GM12875 (cell line): ENCODE results near the gene CCDC47.

Experiments used
- H3K4me3 ChIP-seq: one replicate; pipeline ENCODE4 v1.5.1; 2011; ENCODE audit warnings: low read depth, low read length, control low read depth
- TF ChIP-seq, protein P1 (sequence below): IDR thresholded peaks from 2 replicates; pipeline ENCODE4 v1.5.1; 2011; ENCODE audit warnings: low read depth, mild to moderate bottlenecking, control low read depth, inconsistent platforms, low read length, moderate library complexity, borderline replicate concordance; ENCODE audit not compliant: insufficient read depth

The CCDC47 gene

DNA sequence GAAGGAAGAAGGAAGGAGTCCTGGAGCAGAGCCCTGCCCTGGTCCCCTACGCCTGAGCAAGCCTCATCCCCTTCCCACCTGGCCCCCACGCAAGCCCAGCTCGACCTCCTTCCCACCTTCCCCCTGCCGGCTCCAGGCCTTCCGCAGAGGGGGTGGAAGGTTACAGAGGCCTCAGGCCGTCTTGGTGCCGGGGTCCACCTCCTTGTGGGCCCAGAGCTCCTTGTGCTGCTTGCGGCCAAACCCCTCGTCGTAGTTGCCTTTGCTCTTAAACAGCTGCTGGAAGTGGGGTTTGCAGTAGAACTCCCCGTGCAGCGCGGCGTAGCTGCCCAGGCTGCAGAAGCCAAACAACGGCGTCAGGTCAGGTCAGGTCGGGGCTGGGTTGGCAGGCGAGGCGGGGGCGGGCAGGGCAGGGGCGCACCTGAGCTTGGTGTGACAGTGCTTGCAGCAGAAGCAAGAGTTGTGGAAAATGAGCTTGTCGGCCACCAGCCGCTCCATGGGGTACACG, 75.0 kb downstream of the CCDC47 start:
- H3K4me3 ChIP-seq: peak overlapping the region; percentile 91

DNA sequence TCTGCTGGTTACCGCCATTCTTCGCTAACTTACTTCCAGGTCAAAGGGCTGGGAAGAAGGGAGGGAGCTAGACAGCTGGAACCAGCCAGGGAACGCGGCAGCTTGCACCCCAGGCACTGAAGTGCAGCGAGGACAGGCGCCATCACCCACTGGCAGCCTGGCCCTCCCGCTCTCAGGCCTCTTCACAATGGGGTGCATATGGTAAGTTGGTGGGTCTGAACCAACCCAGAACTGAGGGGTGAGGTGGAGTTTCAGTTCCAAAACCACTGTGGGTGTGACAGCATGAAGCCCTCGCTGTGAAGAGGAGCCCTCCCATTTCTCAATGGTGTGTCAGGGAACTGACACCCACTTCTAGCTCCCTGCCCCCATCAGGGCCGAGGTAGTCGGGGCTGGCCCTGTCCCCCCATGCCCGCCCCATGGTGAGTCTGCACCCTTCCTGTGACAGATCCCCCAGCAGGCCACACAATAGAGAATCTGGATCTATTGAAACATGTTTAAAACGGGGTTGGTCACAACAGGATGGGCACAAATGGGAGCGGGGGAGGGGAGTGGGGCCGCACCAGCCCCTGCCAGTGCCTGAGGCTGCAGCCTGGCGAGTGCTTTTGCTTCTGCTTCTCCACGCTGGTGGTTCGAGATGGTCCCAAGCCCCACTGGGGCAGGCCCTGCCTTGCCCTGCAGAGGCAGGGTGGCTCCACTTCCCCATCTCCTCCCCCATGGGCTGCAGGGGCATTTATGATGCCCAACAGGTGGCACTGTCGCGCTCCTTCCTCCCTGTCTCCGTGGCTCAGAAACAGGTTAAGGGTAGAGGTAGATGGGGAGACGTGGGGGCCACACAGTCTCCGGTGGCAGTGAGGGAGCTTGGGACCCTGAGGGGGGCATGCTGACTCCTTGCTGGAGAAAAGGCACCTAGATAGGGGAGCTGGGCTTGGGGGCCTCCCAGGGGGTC, 75.8 kb downstream of the CCDC47 start:
- H3K4me3 ChIP-seq: peak overlapping the region; percentile 91
- TF ChIP-seq, protein P1, sequence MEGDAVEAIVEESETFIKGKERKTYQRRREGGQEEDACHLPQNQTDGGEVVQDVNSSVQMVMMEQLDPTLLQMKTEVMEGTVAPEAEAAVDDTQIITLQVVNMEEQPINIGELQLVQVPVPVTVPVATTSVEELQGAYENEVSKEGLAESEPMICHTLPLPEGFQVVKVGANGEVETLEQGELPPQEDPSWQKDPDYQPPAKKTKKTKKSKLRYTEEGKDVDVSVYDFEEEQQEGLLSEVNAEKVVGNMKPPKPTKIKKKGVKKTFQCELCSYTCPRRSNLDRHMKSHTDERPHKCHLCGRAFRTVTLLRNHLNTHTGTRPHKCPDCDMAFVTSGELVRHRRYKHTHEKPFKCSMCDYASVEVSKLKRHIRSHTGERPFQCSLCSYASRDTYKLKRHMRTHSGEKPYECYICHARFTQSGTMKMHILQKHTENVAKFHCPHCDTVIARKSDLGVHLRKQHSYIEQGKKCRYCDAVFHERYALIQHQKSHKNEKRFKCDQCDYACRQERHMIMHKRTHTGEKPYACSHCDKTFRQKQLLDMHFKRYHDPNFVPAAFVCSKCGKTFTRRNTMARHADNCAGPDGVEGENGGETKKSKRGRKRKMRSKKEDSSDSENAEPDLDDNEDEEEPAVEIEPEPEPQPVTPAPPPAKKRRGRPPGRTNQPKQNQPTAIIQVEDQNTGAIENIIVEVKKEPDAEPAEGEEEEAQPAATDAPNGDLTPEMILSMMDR: peak; percentile 74; the same call in 1 of the 2 replicates

More for the DNA sequence above, 75.0 kb downstream of the CCDC47 start:
- TF ChIP-seq, protein P1: no peak

DNA sequence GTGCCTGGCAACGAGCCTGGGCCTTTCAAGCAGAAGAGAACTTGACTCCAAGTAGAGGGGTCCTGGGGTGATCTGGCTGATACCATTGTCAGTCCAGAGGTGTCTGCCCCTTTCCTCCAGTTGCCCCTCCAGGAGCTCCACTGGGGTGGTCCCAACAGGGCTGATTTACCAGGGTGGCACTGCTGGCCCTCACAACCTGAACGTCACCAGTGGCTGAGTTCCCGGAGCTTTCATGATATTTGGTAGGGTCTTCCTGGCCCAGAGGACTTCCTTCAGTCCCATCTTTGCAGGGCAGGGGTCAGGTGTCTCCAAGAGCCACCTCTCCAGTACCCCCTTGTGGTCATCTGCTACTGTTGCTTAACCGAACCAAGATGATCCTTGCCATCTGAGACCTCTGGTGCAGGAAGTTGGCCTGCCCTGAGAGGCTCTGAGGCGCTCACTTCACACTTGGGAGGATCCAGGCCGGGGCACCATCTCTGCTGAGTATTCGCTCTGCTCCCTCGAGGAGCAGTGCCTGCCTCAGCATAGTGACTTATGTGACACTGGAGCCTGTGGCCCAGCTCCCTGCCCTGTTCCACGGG, 76.9 kb downstream of the CCDC47 start:
- TF ChIP-seq, protein P1: peak; percentile 55; the same call in 1 of the 2 replicates
- peak overlapping the region; percentile 91 for H3K4me3 ChIP-seq

DNA sequence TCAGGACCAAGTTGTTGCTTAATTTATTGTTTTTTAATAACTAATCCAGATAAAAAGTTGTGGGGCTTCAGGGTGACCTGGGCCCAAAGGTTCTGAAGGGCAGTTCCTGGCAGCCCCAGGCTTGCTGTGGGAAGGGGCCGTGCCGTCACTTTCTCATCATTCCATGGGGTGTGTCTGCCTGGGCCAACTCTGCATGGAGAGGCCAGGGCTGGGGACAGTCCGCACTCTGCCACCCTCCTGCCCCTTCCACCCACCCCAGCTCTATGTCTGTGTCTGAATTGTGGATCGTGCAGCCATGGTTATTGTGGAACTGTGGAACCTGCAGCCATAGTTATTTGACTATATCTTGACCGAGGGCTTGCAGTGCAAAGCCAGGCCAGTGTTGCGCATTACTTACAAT, 77.5 kb downstream of the CCDC47 start:
- TF ChIP-seq, protein P1: no peak
- H3K4me3 ChIP-seq: no peak overlapping the region
